Panc1 (cell line): ENCODE results near the gene FILIP1L.

ENCODE experiments used
- TF ChIP-seq, protein P1 (sequence below): fragments of 450-650 bp; IDR thresholded peaks from 2 replicates; pipeline ENCODE4 v1.5.1; 2017; ENCODE audit warnings: mild to moderate bottlenecking
- TF ChIP-seq, protein P2 (sequence below), 2 experiments: IDR thresholded peaks; 2 replicates each; pipeline ENCODE4 v1.6.1; 2011 to 2012; ENCODE audit warnings: low read depth in 2 of 2, control low read depth in 1 of 2, low read length in 1 of 2, mild to moderate bottlenecking in 1 of 2, moderate library complexity in 1 of 2; ENCODE audit not compliant: insufficient read depth in 1 of 2

DNA sequence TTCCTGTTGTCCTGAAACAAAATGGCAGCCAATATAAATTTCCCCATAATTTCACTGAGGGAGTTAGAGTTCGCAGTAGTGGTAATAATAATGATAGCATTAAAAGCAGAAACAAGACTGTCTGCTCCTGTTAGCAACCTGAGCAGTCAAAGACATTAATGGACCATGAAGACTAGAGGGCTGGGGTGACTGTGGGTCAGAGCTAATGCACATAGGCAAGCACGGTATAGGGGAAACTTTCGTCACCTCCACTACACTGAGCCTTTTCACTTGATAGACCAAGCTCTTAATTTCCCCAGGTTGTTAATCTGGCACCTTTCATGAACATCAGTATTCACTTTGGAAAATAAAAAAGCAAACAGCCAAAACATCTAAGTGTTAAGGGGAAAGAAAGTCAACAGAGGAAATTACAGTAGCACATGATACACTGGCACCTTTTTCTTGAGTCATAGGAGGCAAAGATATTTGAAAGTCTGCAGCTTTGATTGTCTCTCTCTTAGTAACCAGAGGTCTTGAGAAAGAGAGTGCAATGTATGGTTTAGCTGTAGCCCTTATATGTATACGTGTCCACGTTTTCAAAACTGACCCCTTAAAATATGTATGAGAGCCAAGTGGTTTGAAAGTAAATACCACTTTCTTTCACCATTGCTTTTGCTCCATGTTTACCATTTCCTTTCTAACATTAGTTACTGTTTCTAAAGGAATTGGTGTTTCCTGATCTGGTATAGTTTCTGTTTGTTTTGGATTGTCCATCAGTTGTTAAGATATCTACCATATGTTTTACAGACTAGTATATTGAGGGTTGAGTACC lies 104.8 kb downstream of the FILIP1L start:
- TF ChIP-seq, protein P1, sequence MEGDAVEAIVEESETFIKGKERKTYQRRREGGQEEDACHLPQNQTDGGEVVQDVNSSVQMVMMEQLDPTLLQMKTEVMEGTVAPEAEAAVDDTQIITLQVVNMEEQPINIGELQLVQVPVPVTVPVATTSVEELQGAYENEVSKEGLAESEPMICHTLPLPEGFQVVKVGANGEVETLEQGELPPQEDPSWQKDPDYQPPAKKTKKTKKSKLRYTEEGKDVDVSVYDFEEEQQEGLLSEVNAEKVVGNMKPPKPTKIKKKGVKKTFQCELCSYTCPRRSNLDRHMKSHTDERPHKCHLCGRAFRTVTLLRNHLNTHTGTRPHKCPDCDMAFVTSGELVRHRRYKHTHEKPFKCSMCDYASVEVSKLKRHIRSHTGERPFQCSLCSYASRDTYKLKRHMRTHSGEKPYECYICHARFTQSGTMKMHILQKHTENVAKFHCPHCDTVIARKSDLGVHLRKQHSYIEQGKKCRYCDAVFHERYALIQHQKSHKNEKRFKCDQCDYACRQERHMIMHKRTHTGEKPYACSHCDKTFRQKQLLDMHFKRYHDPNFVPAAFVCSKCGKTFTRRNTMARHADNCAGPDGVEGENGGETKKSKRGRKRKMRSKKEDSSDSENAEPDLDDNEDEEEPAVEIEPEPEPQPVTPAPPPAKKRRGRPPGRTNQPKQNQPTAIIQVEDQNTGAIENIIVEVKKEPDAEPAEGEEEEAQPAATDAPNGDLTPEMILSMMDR: no peak
- TF ChIP-seq, protein P2, sequence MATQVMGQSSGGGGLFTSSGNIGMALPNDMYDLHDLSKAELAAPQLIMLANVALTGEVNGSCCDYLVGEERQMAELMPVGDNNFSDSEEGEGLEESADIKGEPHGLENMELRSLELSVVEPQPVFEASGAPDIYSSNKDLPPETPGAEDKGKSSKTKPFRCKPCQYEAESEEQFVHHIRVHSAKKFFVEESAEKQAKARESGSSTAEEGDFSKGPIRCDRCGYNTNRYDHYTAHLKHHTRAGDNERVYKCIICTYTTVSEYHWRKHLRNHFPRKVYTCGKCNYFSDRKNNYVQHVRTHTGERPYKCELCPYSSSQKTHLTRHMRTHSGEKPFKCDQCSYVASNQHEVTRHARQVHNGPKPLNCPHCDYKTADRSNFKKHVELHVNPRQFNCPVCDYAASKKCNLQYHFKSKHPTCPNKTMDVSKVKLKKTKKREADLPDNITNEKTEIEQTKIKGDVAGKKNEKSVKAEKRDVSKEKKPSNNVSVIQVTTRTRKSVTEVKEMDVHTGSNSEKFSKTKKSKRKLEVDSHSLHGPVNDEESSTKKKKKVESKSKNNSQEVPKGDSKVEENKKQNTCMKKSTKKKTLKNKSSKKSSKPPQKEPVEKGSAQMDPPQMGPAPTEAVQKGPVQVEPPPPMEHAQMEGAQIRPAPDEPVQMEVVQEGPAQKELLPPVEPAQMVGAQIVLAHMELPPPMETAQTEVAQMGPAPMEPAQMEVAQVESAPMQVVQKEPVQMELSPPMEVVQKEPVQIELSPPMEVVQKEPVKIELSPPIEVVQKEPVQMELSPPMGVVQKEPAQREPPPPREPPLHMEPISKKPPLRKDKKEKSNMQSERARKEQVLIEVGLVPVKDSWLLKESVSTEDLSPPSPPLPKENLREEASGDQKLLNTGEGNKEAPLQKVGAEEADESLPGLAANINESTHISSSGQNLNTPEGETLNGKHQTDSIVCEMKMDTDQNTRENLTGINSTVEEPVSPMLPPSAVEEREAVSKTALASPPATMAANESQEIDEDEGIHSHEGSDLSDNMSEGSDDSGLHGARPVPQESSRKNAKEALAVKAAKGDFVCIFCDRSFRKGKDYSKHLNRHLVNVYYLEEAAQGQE (IDR thresholded peaks at IDR 0.05; ENCODE audit: insufficient read depth in 1 of 2, low read depth in 2 of 2, low read length in 1 of 2): no peak
